ENCODE measurements around the gene C5orf15. TPM values are rescaled to one million over a fixed set of nuclear protein-coding genes. Genes with fewer than 3 reads are reported as not detected.

C5orf15 gene
- total RNA-seq, 1 donor from 2014 or later, result 58.5 TPM

GRCh38 chr5:133930813-133931090 is 37.7 kb downstream of the C5orf15 start:
- Mint-ChIP-seq H3K4me3 (ENCODE audit: low read depth) (no peak overlapping the region), H3K9me3 (ENCODE audit: low read depth) (no peaks in the 10 kb centered on the region), H3K36me3 (ENCODE audit: insufficient read depth) (no peaks in the 10 kb centered on the region), H3K4me1 (ENCODE audit: low read depth) (peaks cover 13% of the 10 kb centered on the region), H3K27ac (no peak overlapping the region), H3K27me3 (peaks cover 4% of the 10 kb centered on the region)
- no peak for TF ChIP-seq CTCF (IDR thresholded peaks at IDR 0.05; ENCODE audit: unreplicated experiment)
- no peak for DNase-seq (ENCODE audit: low spot score, unreplicated experiment)

GRCh38 chr5:133930061-133930812 is 38.2 kb downstream of the C5orf15 start:
- no peaks in the 10 kb centered on the region for H3K9me3 Mint-ChIP-seq (ENCODE audit: low read depth)
- H3K27ac Mint-ChIP-seq, result no peak overlapping the region

GRCh38 chr5:133928587-133929393 is 39.6 kb downstream of the C5orf15 start:
- no peak for TF ChIP-seq CTCF (IDR thresholded peaks at IDR 0.05; ENCODE audit: unreplicated experiment)
- peaks cover 14% of the 10 kb centered on the region for H3K27me3 Mint-ChIP-seq
- no peak overlapping the region for H3K4me3 Mint-ChIP-seq (ENCODE audit: low read depth)
- no peaks in the 10 kb centered on the region for H3K36me3 Mint-ChIP-seq (ENCODE audit: insufficient read depth)
- no peak overlapping the region for H3K27ac Mint-ChIP-seq
- no peak for DNase-seq (ENCODE audit: low spot score, unreplicated experiment)
- H3K9me3 Mint-ChIP-seq (ENCODE audit: low read depth), result no peaks in the 10 kb centered on the region
- H3K4me1 Mint-ChIP-seq (ENCODE audit: low read depth), result peaks cover 13% of the 10 kb centered on the region

More at GRCh38 chr5:133930061-133930812, 38.2 kb downstream of the C5orf15 start:
- TF ChIP-seq CTCF (IDR thresholded peaks at IDR 0.05; ENCODE audit: unreplicated experiment), result no peak
- H3K27me3 Mint-ChIP-seq, result peaks cover 6% of the 10 kb centered on the region
- H3K36me3 Mint-ChIP-seq (ENCODE audit: insufficient read depth), result no peaks in the 10 kb centered on the region
- DNase-seq (ENCODE audit: low spot score, unreplicated experiment), result no peak
- peaks cover 13% of the 10 kb centered on the region for H3K4me1 Mint-ChIP-seq (ENCODE audit: low read depth)
- no peak overlapping the region for H3K4me3 Mint-ChIP-seq (ENCODE audit: low read depth)

GRCh38 chr5:133927300-133928180 is 40.9 kb downstream of the C5orf15 start:
- TF ChIP-seq CTCF (IDR thresholded peaks at IDR 0.05; ENCODE audit: unreplicated experiment), result no peak
- no peaks in the 10 kb centered on the region for H3K9me3 Mint-ChIP-seq (ENCODE audit: low read depth)
- no peak overlapping the region for H3K4me3 Mint-ChIP-seq (ENCODE audit: low read depth)
- peak overlapping the region; percentile 61 for H3K27ac Mint-ChIP-seq
- H3K36me3 Mint-ChIP-seq (ENCODE audit: insufficient read depth), result no peaks in the 10 kb centered on the region
- H3K27me3 Mint-ChIP-seq, result peaks cover 14% of the 10 kb centered on the region
- peaks cover 13% of the 10 kb centered on the region for H3K4me1 Mint-ChIP-seq (ENCODE audit: low read depth)
- no peak for DNase-seq (ENCODE audit: low spot score, unreplicated experiment)
